A673 (cell line): ENCODE results near the gene RPS6KA1.

Experiments
- CTCF ChIP-seq: fragments of 300-800, 200-600 bp; sonication (generic); conservative IDR thresholded peaks from 2 replicates; pipeline ENCODE4 v1.5.1; 2017; ENCODE audit warnings: low read depth, mild to moderate bottlenecking, antibody characterized with exemption, low read length, moderate library complexity, mixed read lengths
- EZH2 ChIP-seq: fragments of 200-600 bp; sonication (generic); IDR thresholded peaks from 2 replicates; pipeline ENCODE4 v1.6.1; 2017; ENCODE audit warnings: borderline replicate concordance, low read depth, mild to moderate bottlenecking, mixed read lengths, antibody characterized with exemption, low read length; ENCODE audit not compliant: poor library complexity, severe bottlenecking

GRCh38 chr1:26616881-26617280, 87.3 kb downstream of the RPS6KA1 start:
- TF ChIP-seq CTCF (no peak), EZH2 (no peak)
